Stimulated activated effector memory CD8-positive, alpha-beta T cell treated with anti-CD3 and anti-CD28 coated beads, Interleukin-12 subunit alpha, Interleukin-12 subunit beta, amount 100 ng/mL, for 72 hours (primary cell): ENCODE data around the gene CNTNAP4.

ENCODE experiments used
- ATAC-seq: fragments of 150-1000 bp; cut with Tn5 transposase; 2 replicates; pipeline ENCODE4 v1.10.0; 2021
- DNase-seq, 2 donors: peaks; one replicate each; pipeline ENCODE4 v3.0.0; 2021 to 2022; ENCODE audit warnings: low spot score in 2 of 2
- H3K27ac Mint-ChIP-seq: one replicate; pipeline ENCODE4 v1.8.0; 2022; ENCODE audit warnings: mild to moderate bottlenecking, mixed read lengths
- H3K36me3 Mint-ChIP-seq: one replicate; pipeline ENCODE4 v1.8.0; 2022; ENCODE audit warnings: mild to moderate bottlenecking, mixed read lengths
- H3K4me1 Mint-ChIP-seq: one replicate; pipeline ENCODE4 v1.8.0; 2022; ENCODE audit warnings: mixed read lengths
- H3K4me3 Mint-ChIP-seq: one replicate; pipeline ENCODE4 v1.8.0; 2022; ENCODE audit warnings: mild to moderate bottlenecking, mixed read lengths
- H3K9me3 Mint-ChIP-seq: one replicate; pipeline ENCODE4 v1.8.0; 2022; ENCODE audit warnings: mixed read lengths

CNTNAP4 gene

DNA sequence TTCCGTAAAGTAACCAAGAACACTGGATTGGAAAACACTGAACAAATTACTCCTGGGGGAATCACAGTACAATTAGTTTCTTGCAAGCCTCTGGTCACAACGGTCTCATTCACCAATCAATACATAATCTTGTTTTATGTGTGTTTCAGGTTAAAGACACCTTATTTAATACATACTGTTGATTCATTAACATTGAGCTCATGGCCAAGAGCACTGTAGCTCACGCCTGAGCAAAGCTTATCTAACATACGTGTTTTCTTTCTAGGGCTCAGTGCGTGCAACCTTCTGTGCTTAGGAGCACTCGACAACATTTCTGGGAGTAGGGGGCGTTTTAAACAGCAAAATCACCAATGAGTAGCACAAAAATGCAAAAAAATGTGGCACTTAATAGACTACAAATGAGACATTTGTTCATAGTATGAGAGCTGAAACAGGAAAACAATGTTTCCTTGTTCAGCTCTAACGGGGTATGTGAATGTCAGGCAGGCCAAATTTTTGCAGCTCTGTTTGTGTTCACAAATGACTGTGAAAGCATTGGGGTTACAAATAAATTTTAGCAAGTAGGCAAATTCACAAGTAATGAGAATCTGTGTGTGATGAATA is 206.2 kb downstream of the CNTNAP4 start:
- DNase-seq (no peak), ATAC-seq (no peak)
- no peaks in the 10 kb centered on the region for H3K4me1 Mint-ChIP-seq
- H3K4me3 Mint-ChIP-seq: no peak overlapping the region
- no peaks in the 10 kb centered on the region for H3K36me3 Mint-ChIP-seq
- H3K27ac Mint-ChIP-seq: no peak overlapping the region
- H3K9me3 Mint-ChIP-seq: peaks cover 10% of the 10 kb centered on the region

DNA sequence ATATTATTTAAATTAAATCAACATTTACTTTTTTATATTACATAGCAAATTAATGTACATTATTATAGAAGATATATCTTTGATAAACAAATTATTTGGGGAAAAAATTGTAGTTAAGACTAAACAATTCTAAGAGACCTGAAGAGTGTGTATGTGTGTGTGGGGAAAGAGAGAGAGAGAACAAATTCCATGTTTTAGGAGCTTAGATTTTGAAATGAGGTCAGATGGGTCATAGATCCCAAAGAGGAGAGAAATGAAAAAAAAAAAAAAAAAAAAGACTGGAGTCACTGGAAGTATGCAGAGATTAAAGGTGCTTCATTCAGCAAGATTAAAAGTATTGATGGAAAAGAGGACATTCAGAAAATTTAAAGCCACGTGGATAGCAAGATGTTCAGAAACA is 206.8 kb downstream of the CNTNAP4 start:
- Mint-ChIP-seq H3K4me3 (no peak overlapping the region), H3K4me1 (no peaks in the 10 kb centered on the region), H3K36me3 (no peaks in the 10 kb centered on the region), H3K9me3 (peaks cover 10% of the 10 kb centered on the region), H3K27ac (no peak overlapping the region)
- DNase-seq (no peak), ATAC-seq (no peak)

DNA sequence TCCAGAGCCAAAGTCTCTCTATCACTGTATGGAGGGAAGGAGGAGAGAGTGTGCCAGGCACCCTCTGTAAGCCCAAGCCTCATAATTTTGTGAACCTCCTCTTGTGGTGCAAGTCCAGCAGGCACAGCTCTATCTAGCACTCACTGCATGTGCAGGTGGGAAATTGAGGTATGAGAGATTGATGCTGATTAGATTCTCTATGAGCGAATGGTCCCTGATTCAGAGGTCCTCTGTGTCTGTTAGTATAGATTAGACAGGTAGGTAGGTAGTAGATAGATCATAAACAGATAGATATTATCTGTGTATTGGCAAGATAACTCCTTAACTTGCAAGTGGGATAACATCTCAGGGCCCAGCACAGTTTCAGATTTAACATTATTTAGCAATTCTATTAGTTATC is 209.5 kb downstream of the CNTNAP4 start:
- no peaks in the 10 kb centered on the region for H3K36me3 Mint-ChIP-seq

DNA sequence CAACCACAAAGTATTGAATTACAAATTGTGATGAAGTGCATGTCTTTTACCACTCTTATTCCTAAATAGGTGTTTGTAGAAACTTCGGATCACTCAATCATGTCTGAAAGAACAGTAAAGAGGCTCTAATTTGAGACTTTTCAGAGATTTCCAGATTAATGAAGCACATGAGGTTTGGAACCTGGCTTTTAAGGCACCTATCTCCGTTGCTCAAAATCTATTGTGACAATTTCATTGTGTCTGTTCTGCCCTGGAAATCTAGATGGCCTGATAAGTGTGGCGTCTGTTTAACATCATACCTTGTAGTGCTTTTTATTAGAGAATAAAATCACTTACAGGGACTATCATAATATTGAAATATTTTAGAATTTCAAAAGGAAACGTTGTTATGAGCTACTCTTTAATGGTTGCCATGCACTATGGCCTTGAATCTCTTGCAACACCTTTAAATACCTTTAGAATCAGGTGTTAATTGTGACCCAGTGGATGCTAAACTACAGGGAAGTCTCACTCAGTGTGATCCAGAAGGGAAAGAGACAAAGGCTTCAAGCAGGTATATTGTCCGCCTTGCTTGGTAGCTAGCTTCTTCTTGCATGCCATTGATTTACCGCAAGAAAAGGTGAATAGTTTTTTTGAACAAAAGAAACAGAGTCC is 210.3 kb downstream of the CNTNAP4 start:
- ATAC-seq (no peak), DNase-seq (no peak)
- Mint-ChIP-seq H3K4me3 (no peak overlapping the region), H3K9me3 (peaks cover 14% of the 10 kb centered on the region), H3K36me3 (no peaks in the 10 kb centered on the region), H3K4me1 (no peaks in the 10 kb centered on the region), H3K27ac (no peak overlapping the region)

More for the DNA sequence above, 209.5 kb downstream of the CNTNAP4 start:
- Mint-ChIP-seq H3K4me1 (no peaks in the 10 kb centered on the region), H3K4me3 (no peak overlapping the region), H3K9me3 (peaks cover 14% of the 10 kb centered on the region), H3K27ac (no peak overlapping the region)
- no peak for ATAC-seq
- DNase-seq: no peak

DNA sequence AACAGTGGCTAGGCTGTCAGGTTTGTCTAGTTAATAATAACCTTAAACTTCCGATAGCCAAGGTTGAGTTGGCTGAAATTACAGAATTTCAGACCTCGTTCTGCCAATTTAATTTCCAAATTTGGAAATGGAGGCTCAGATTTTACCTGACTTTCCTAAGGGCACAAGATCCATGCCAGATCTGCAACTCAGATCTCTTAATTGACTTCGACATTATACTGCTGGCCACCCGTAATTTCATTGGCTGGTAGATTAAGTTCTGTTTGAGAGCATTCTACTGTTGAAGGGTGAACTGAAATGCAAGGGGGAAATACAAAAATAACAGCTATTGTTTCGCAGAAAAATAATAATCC is 210.8 kb downstream of the CNTNAP4 start:
- no peak overlapping the region for H3K4me3 Mint-ChIP-seq
- ATAC-seq (no peak), DNase-seq (no peak)
- no peaks in the 10 kb centered on the region for H3K4me1 Mint-ChIP-seq
- no peaks in the 10 kb centered on the region for H3K36me3 Mint-ChIP-seq
- no peak overlapping the region for H3K27ac Mint-ChIP-seq
- H3K9me3 Mint-ChIP-seq: peaks cover 14% of the 10 kb centered on the region

DNA sequence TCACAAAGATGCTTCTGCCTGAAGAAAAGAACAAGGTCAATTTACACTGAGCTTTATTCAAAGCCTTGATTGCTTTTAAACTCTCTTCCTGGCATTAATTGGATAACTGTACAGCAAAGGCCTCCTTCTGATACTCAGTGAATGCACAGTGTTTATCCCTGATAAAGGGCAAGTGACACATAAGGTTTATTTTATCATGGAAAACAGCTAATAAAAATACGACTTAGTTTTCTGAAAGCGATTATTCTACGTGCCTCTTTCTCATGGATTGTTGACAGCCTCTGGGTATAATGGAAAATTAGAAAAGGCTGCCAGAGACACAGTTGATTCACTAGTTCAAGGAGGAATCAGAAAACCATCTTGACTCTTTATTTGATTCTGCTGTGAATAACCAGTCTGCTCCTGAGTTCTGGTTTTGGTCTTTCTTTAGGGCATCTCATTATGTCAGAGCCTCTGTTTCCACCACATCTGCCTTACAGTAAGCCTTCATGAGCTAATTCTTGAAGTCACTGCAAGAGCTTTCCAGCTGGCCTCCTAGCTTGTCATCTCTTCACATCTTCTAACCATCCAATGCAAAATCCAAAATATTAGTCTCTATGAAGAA is 212.9 kb downstream of the CNTNAP4 start:
- Mint-ChIP-seq H3K4me3 (no peak overlapping the region), H3K36me3 (no peaks in the 10 kb centered on the region), H3K4me1 (no peaks in the 10 kb centered on the region), H3K27ac (no peak overlapping the region), H3K9me3 (peaks cover 14% of the 10 kb centered on the region)
- DNase-seq: no peak
- no peak for ATAC-seq

DNA sequence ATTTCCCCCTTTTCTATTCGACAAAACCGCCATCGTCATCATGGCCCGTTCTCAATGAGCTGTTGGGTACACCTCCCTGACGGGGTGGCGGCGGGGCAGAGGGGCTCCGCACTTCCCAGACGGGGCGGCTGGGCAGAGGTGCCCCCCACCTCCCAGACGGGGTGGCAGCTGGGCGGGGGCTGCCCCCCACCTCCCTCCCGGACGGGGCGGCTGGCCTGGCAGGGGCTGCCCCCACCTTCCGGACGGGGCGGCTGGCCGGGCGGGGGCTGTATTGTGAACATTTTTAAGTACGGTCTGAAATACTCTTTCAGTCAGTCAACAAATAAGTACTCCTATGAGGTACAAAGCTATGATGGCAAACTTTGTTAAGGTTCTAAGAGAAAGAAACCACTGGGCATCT is 222.8 kb downstream of the CNTNAP4 start:
- H3K27ac Mint-ChIP-seq: no peak overlapping the region
- no peaks in the 10 kb centered on the region for H3K36me3 Mint-ChIP-seq
- H3K4me1 Mint-ChIP-seq: no peaks in the 10 kb centered on the region
- no peak overlapping the region for H3K4me3 Mint-ChIP-seq
- H3K9me3 Mint-ChIP-seq: peaks cover 12% of the 10 kb centered on the region
- DNase-seq (no peak), ATAC-seq (no peak)

DNA sequence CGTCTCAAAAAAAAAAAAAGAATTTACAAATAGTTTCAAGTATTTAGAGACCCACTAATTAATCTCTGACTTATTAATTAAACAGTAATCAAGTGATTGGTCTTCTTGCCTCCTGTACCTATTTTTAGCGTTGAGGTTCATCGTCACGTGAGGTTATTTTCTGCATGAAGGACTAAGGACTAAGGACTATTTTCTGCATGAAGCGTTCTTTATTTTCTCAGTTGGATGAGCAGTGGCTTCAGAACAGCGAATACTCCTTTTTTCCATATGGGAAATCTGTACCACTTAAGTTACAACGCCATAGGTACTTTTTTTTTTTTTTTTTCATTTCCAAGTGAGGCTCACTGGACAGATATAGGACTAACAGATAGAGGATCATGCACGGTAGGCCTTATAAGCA is 224.9 kb downstream of the CNTNAP4 start:
- Mint-ChIP-seq H3K36me3 (no peaks in the 10 kb centered on the region), H3K4me1 (no peaks in the 10 kb centered on the region), H3K27ac (no peak overlapping the region), H3K4me3 (no peak overlapping the region), H3K9me3 (peaks cover 9% of the 10 kb centered on the region)
- DNase-seq (no peak), ATAC-seq (no peak)

DNA sequence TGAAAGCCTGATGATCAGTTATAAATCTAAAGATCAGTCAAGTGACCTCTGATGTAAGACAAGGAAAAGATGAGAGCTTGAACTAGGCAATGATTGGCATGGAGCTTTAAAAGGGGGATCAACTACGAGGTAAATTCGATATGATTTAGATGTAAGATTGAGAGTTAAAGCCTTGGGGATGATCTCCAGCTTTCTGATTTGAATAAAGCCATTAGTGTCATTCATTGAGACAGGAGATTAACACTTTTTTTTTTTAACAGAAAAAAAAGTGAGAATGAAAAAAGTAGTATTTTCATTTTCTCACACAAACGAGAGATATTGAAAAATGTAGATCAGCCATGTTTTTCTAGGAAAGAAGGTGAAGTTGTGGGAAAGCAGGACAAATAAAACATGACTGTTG is 225.4 kb downstream of the CNTNAP4 start:
- Mint-ChIP-seq H3K4me1 (no peaks in the 10 kb centered on the region), H3K36me3 (no peaks in the 10 kb centered on the region), H3K9me3 (peaks cover 5% of the 10 kb centered on the region), H3K27ac (no peak overlapping the region), H3K4me3 (no peak overlapping the region)
- no peak for DNase-seq
- ATAC-seq: no peak

DNA sequence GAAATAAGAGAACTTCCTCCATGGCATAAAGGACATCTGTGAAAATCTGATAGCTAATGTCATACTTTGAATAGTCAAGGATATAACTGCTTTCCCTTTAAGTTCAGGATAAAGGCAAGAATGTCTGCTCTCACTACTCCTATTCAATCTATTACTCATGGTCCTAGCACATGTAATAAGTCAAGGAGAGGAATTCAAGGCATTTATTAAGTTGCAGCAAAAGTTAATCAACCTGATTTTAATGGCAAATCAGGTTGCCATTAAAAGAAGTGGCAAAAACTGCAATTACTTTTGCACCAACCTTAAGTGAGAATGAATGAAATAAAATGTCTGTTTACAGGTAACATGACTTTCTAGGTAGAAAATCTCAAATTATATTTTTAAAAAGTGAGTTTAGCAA is 225.9 kb downstream of the CNTNAP4 start:
- Mint-ChIP-seq H3K4me1 (no peaks in the 10 kb centered on the region), H3K36me3 (no peaks in the 10 kb centered on the region), H3K9me3 (peaks cover 5% of the 10 kb centered on the region), H3K4me3 (no peak overlapping the region), H3K27ac (no peak overlapping the region)
- no peak for DNase-seq
- no peak for ATAC-seq

DNA sequence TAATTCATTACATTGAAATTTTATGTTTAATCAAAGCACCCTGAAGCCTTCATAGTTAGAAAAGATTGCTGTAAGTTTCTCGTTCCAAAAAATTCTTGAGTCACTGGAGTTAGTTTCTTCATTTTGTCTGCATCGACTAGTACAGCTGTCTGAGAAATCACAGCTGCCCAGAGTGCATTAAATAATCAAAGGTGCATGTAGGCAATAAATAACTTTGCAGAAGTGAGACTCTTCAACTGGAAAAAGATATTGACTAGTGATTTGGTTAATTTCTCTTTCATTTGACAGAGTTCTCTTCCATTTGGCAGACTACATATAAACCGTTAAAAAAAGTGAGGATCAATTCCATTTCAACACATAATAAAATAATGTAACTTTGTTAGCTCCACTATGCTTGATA is 234.0 kb downstream of the CNTNAP4 start:
- no peak overlapping the region for H3K27ac Mint-ChIP-seq
- no peak for ATAC-seq
- DNase-seq: no peak
- H3K9me3 Mint-ChIP-seq: peaks cover 15% of the 10 kb centered on the region
- no peak overlapping the region for H3K4me3 Mint-ChIP-seq
- H3K36me3 Mint-ChIP-seq: no peaks in the 10 kb centered on the region
- no peaks in the 10 kb centered on the region for H3K4me1 Mint-ChIP-seq

DNA sequence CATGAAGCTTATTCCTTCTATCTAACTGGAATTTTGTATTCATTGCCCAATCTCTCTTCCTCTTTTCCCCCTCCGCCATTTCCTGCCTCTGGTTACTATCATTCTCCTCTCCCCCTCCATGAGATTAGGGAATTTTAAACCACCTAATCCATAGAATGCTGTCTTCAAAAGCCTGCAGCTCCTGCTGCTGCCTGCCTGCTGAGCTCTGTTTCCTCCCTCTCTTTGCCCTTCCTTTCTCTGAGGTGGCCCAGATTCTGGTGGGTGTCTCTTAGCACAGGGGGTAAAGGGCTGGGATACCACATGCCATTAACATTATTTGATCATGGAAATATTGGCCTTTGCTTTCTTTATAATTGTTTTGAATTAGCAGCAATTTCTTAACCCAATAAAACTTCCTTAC is 241.6 kb downstream of the CNTNAP4 start:
- H3K4me1 Mint-ChIP-seq: no peaks in the 10 kb centered on the region
- peaks cover 6% of the 10 kb centered on the region for H3K9me3 Mint-ChIP-seq
- no peaks in the 10 kb centered on the region for H3K36me3 Mint-ChIP-seq
- no peak overlapping the region for H3K4me3 Mint-ChIP-seq
- H3K27ac Mint-ChIP-seq: no peak overlapping the region
- DNase-seq: no peak
- ATAC-seq: no peak

DNA sequence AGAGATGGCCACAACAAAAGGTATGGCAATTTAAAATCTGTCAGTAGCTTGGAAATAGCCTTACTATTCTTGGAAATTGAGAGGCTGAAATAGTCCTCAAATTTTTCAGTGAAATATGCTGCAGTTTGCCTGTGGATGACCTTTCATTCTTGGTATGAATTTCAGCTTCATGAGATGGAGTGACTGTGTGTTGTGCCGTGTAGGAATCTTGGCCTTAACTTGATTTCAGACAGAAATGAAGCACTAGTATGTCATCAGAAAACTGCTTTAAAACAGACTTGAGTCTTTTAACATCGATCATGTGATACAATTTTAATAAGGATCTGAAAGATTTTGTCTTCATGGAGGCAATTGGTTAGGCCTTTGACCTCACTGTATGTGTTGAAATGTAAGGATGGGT is 247.2 kb downstream of the CNTNAP4 start:
- ATAC-seq (no peak), DNase-seq (no peak)
- Mint-ChIP-seq H3K27ac (no peak overlapping the region), H3K4me3 (no peak overlapping the region), H3K4me1 (no peaks in the 10 kb centered on the region), H3K9me3 (peaks cover 14% of the 10 kb centered on the region), H3K36me3 (no peaks in the 10 kb centered on the region)

DNA sequence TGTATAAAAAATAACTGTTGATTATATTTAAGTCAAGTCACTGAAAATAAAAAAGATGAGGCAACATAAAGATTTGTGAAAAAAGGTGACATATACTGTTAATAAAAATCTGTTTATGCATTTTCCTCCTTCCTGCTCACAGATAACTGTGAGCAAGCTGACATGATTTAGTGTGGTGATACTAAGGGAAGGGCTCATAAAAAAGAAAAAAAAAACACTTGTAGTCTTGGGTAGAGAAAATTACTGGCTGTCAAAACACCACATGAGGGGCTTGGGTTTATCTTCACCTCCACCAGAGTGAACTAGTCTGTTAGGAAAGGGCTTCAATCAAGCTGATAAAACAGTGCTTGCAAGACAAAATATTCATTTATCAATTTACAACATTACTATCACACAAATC is 247.6 kb downstream of the CNTNAP4 start:
- ATAC-seq: no peak
- no peaks in the 10 kb centered on the region for H3K4me1 Mint-ChIP-seq
- H3K9me3 Mint-ChIP-seq: peaks cover 14% of the 10 kb centered on the region
- H3K27ac Mint-ChIP-seq: no peak overlapping the region
- no peak overlapping the region for H3K4me3 Mint-ChIP-seq
- DNase-seq: no peak
- H3K36me3 Mint-ChIP-seq: no peaks in the 10 kb centered on the region

DNA sequence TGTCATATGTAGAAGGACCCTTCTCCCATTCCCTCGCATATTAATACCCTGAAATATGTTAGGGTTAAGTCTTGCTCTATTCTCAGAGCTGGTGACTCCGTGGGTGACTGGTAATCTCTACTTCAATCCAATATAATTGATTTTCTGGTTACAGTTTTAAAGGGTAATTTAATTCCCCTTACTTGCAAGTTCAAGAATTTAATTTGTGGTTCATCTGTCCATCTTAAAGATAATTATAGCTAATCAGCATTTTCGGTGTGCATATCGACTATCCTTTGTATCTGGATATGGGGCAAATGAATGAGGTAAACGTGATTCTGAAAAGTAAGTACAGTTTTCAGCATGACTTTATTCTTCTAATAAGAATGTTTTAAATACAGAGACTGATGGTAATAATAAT is 250.0 kb downstream of the CNTNAP4 start:
- ATAC-seq (no peak), DNase-seq (no peak)
- Mint-ChIP-seq H3K27ac (no peak overlapping the region), H3K4me1 (no peaks in the 10 kb centered on the region), H3K4me3 (no peak overlapping the region), H3K9me3 (peaks cover 14% of the 10 kb centered on the region), H3K36me3 (no peaks in the 10 kb centered on the region)

DNA sequence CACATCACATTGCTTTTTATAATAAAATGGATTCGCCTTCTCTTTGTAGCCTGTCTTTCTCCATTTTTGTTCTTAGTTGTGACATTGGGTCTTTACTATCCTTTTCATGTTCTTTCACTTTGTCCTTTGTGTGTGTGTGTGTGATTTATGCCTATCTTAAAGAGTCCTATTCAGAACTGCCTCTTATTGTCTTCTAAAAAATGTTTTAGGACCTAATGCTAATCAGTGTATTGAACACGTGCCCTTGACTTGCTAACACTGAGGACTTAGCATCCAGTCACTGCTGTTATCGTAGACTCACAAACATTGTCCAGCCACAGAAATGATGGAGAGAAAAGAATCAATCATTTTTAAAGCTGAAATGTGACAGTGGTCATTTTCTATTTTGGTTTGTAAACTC is 251.9 kb downstream of the CNTNAP4 start:
- DNase-seq: no peak
- no peak overlapping the region for H3K27ac Mint-ChIP-seq
- H3K9me3 Mint-ChIP-seq: peaks cover 15% of the 10 kb centered on the region
- H3K36me3 Mint-ChIP-seq: no peaks in the 10 kb centered on the region
- no peaks in the 10 kb centered on the region for H3K4me1 Mint-ChIP-seq
- no peak for ATAC-seq
- H3K4me3 Mint-ChIP-seq: no peak overlapping the region
